ENCODE results near the gene NCOA1.
"Not testable (repeated sequence)": the region's sequence is repeated elsewhere in the genome, so short reads cannot be mapped to it uniquely, and the experiment has no call there.

NCOA1 gene

GRCh38 chr2:24783641-24784040 lies 292.6 kb downstream of the NCOA1 start:
- Histone ChIP-seq H3K27me3 (ENCODE audit: control insufficient read depth, insufficient read depth, low read length, poor library complexity, severe bottlenecking) (no peaks in the 10 kb centered on the region), H3K27ac (ENCODE audit: insufficient read depth, low read depth, low read length, poor library complexity, severe bottlenecking) (no peak overlapping the region), H3K4me3 (ENCODE audit: insufficient read depth, low read depth, low read length) (no peak overlapping the region), H3K4me1 (ENCODE audit: control insufficient read depth, insufficient read depth, low read length) (no peaks in the 10 kb centered on the region), H3K9me3 (ENCODE audit: control insufficient read depth, low read length) (no peaks in the 10 kb centered on the region), H3K36me3 (ENCODE audit: control insufficient read depth, insufficient read depth, low read length) (no peaks in the 10 kb centered on the region)
- 92 to 96% methylated on average over 3 of the region's 3 CpGs for WGBS, 2 experiments

DNA sequence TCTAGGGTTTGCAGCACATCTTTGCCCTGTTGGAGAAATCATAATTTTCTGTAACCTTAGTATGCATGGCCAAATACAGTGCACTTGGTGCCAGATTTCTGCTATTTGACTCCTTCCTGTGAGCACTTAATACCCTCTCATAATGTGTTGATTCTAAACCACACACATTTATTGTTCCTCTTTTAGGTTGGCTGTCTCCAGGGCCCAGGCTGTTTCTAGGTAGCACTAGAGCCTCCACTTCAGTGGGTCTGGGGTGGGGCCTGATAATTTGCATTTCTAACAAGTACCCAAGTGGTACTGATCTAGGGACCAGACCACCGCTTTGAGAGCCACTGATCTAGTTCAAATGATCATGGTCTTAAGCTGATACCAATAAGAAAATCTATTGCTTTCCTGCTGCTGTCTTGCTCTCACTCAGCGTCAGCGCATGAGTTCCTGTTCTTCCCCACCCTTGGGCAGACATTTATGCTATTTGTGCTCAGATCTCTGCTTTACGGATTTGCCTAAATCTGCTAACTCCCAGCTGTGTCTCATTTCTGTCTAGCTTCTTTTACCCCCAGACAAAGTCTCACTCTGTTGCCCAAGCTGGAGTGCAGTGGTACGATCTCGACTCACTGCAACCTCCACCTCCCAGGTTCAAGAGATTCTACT lies 294.7 kb downstream of the NCOA1 start:
- H3K27ac ChIP-seq (ENCODE audit: insufficient read depth, low read depth, low read length, poor library complexity, severe bottlenecking): no peak overlapping the region
- H3K4me1 ChIP-seq (ENCODE audit: control insufficient read depth, insufficient read depth, low read length): no peaks in the 10 kb centered on the region
- 90 to 95% methylated on average over 6 of the region's 6 CpGs for WGBS, 2 experiments

DNA sequence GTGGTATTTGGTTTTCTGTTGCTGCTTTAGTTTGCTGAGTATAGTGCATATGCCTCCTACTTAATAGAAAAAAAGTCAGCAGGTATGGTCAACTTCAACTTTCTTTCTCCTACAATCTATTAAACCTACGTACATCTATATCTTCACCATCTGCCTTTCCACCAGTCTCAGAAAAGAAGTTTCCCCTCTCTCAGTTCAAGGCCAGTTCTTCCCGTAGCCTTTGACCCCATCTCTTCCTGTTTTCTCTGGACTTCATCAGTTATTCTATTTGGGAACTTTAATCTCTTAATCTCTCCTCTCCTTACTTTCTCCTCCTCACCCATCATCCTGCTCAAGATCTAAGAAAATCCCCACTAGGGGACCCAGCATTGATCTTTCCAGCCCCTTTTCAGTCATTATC lies 296.5 kb downstream of the NCOA1 start:
- WGBS, 2 experiments: 88 to 91% methylated on average over 2 of the region's 2 CpGs

More for the DNA sequence above, 294.7 kb downstream of the NCOA1 start:
- Histone ChIP-seq H3K36me3 (ENCODE audit: control insufficient read depth, insufficient read depth, low read length) (no peaks in the 10 kb centered on the region), H3K9me3 (ENCODE audit: control insufficient read depth, low read length) (no peaks in the 10 kb centered on the region), H3K27me3 (ENCODE audit: control insufficient read depth, insufficient read depth, low read length, poor library complexity, severe bottlenecking) (no peaks in the 10 kb centered on the region), H3K4me3 (ENCODE audit: insufficient read depth, low read depth, low read length) (no peak overlapping the region)

DNA sequence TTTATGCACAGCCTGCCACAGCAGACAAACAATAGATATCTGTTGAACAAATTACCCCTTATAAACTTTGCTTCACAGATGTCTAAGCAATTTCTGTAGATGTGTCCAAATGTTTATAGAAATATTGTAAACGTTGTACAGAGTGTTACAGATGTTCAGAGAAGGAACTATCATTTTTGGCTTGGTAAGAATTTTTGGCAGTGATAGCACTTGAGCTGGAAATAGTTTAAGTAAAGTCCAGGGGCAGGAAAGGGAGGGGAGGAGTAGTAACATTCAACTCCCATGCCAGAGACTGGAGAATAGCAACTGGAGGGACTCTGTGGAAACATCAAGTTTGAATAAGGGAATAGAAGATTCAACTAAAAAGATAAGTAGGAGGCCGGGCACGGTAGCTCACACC lies 297.8 kb downstream of the NCOA1 start:
- 92% methylated on average over 3 of the region's 3 CpGs for WGBS, 2 experiments
- peaks cover 13% of the 10 kb centered on the region for H3K4me1 ChIP-seq (ENCODE audit: control insufficient read depth, insufficient read depth, low read length)

More for the DNA sequence above, 296.5 kb downstream of the NCOA1 start:
- no peaks in the 10 kb centered on the region for H3K9me3 ChIP-seq (ENCODE audit: control insufficient read depth, low read length)
- no peak overlapping the region for H3K4me3 ChIP-seq (ENCODE audit: insufficient read depth, low read depth, low read length)
- no peaks in the 10 kb centered on the region for H3K27me3 ChIP-seq (ENCODE audit: control insufficient read depth, insufficient read depth, low read length, poor library complexity, severe bottlenecking)
- no peaks in the 10 kb centered on the region for H3K36me3 ChIP-seq (ENCODE audit: control insufficient read depth, insufficient read depth, low read length)
- peaks cover 13% of the 10 kb centered on the region for H3K4me1 ChIP-seq (ENCODE audit: control insufficient read depth, insufficient read depth, low read length)
- H3K27ac ChIP-seq (ENCODE audit: insufficient read depth, low read depth, low read length, poor library complexity, severe bottlenecking): no peak overlapping the region

DNA sequence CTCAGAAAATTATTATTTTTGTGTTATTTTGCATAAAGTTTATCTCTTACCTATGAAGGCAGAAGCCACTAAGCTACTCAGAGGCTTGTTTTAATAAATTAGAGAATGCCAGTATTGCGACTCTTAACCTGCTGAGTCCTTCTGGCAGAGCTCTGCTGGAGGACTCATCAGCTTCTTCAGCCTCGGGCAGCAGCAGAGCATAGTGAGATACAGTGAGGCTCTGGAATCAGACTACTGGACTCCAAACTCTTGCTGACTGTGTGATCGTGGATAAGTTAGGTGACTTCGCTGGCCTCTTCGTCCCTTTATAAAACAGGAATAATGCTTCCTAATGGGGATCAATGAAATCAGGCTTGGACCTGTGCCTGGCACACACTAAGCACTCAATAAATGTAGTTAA lies 300.4 kb downstream of the NCOA1 start:
- no peak overlapping the region for H3K4me3 ChIP-seq (ENCODE audit: insufficient read depth, low read depth, low read length)
- H3K9me3 ChIP-seq (ENCODE audit: control insufficient read depth, low read length): no peaks in the 10 kb centered on the region
- H3K27ac ChIP-seq (ENCODE audit: insufficient read depth, low read depth, low read length, poor library complexity, severe bottlenecking): no peak overlapping the region
- no peaks in the 10 kb centered on the region for H3K36me3 ChIP-seq (ENCODE audit: control insufficient read depth, insufficient read depth, low read length)
- H3K4me1 ChIP-seq (ENCODE audit: control insufficient read depth, insufficient read depth, low read length): peaks cover 19% of the 10 kb centered on the region
- H3K27me3 ChIP-seq (ENCODE audit: control insufficient read depth, insufficient read depth, low read length, poor library complexity, severe bottlenecking): no peaks in the 10 kb centered on the region
- WGBS, 2 experiments: 90 to 94% methylated on average over 5 of the region's 5 CpGs

More for the DNA sequence above, 297.8 kb downstream of the NCOA1 start:
- Histone ChIP-seq H3K36me3 (ENCODE audit: control insufficient read depth, insufficient read depth, low read length) (no peaks in the 10 kb centered on the region), H3K27ac (ENCODE audit: insufficient read depth, low read depth, low read length, poor library complexity, severe bottlenecking) (no peak overlapping the region), H3K27me3 (ENCODE audit: control insufficient read depth, insufficient read depth, low read length, poor library complexity, severe bottlenecking) (no peaks in the 10 kb centered on the region), H3K4me3 (ENCODE audit: insufficient read depth, low read depth, low read length) (no peak overlapping the region), H3K9me3 (ENCODE audit: control insufficient read depth, low read length) (no peaks in the 10 kb centered on the region)

GRCh38 chr2:24792542-24792873 lies 301.5 kb downstream of the NCOA1 start:
- Histone ChIP-seq H3K27ac (ENCODE audit: insufficient read depth, low read depth, low read length, poor library complexity, severe bottlenecking) (peak overlapping the region; percentile 98), H3K4me1 (ENCODE audit: control insufficient read depth, insufficient read depth, low read length) (peaks cover 19% of the 10 kb centered on the region), H3K4me3 (ENCODE audit: insufficient read depth, low read depth, low read length) (peak overlapping the region; percentile 96), H3K36me3 (ENCODE audit: control insufficient read depth, insufficient read depth, low read length) (peaks cover 8% of the 10 kb centered on the region), H3K27me3 (ENCODE audit: control insufficient read depth, insufficient read depth, low read length, poor library complexity, severe bottlenecking) (no peaks in the 10 kb centered on the region), H3K9me3 (ENCODE audit: control insufficient read depth, low read length) (no peaks in the 10 kb centered on the region)
- 6 to 8% methylated on average over 6 of the region's 6 CpGs for WGBS, 2 experiments

DNA sequence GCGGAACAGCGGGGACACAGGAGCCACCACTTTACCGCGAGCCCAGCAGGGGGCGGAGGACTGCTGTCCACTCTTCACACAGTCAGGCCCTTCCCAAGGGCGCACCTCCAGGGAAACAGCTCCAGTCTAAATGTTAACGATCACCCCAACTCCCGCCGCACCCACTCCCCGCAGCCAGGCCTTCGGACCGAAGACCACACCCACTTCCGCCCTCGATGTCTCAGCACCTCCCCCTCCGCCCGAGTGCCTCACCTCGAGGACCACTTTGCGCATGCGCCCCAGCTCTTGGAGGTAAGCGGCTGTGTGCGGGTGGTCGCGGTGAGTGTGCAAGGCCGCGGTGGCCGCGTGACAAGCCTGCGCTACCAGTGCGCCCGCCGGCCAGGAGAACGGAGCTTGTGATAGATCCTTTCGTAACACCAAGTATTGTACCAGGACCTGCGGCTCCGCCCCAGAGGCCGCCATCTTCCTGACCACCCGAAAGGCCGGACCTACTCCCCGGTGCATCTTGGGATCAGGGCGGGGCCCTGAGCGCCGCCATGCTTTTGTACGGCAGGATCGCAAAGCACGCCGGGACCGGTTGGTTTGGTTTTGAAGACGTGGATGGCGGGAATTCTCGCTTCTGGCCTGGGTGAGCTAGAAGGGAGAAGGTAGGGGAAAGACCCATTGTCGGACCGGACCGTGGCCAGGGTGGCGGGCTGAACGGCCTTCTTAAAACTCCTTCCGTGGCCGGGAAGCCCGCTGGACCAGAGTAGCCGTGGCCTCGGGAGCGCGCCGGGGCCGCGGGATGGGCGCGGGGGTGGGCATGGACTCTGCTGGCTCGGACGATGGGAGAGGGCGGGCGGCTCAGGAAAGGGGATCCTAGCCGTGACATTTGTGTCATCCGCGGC lies 302.1 kb downstream of the NCOA1 start, which contains the start of the genes CENPO and PTRHD1:
TSS of gene CENPO (plus strand) at position 552 of the 887 bp plus-strand sequence. CDS start 495 bp downstream, outside the sequence.
TSS of gene PTRHD1 (minus strand) at position 518 of the 887 bp plus-strand sequence. CDS start at position 504, 14 bp downstream.
- Histone ChIP-seq H3K4me3 (ENCODE audit: insufficient read depth, low read depth, low read length) (peak within 1 kb of the TSS; percentile 96), H3K27ac (ENCODE audit: insufficient read depth, low read depth, low read length, poor library complexity, severe bottlenecking) (peak within 1 kb of the TSS; percentile 98), H3K36me3 (ENCODE audit: control insufficient read depth, insufficient read depth, low read length) (peaks cover 15% of the 10 kb centered on the region), H3K4me1 (ENCODE audit: control insufficient read depth, insufficient read depth, low read length) (peaks cover 19% of the 10 kb centered on the region), H3K9me3 (ENCODE audit: control insufficient read depth, low read length) (no peaks in the 10 kb centered on the region), H3K27me3 (ENCODE audit: control insufficient read depth, insufficient read depth, low read length, poor library complexity, severe bottlenecking) (no peaks in the 10 kb centered on the region)
- WGBS, 2 experiments: 0 to 1% methylated on average over 74 of the region's 74 CpGs

GRCh38 chr2:24793761-24794435 lies 302.8 kb downstream of the NCOA1 start:
- no peaks in the 10 kb centered on the region for H3K9me3 ChIP-seq (ENCODE audit: control insufficient read depth, low read length)
- no peaks in the 10 kb centered on the region for H3K27me3 ChIP-seq (ENCODE audit: control insufficient read depth, insufficient read depth, low read length, poor library complexity, severe bottlenecking)
- peaks cover 19% of the 10 kb centered on the region for H3K4me1 ChIP-seq (ENCODE audit: control insufficient read depth, insufficient read depth, low read length)
- H3K4me3 ChIP-seq (ENCODE audit: insufficient read depth, low read depth, low read length): peak overlapping the region; percentile 96
- 1 to 2% methylated on average over 14 of the region's 14 CpGs for WGBS, 2 experiments
- H3K36me3 ChIP-seq (ENCODE audit: control insufficient read depth, insufficient read depth, low read length): peaks cover 15% of the 10 kb centered on the region
- H3K27ac ChIP-seq (ENCODE audit: insufficient read depth, low read depth, low read length, poor library complexity, severe bottlenecking): peak overlapping the region; percentile 98

DNA sequence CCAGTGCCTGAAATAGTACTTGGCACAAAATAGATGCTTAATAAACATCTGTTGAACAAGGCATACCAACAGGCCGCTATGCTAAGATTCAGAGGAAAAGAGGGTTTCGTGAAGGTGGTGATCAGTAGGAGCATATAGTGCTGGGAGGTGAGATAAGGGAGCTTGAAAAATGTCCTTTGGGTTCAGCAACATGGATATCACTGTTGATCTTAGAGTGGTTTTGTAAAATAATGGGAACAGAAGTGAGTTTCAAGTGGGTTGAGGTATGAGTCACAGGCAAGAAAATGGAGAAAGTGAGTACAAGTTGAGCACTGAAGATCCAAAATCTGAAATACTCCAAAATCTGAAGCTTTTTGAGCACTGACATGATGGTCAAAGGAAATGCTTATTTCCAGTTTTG lies 306.6 kb downstream of the NCOA1 start:
- peaks cover 21% of the 10 kb centered on the region for H3K36me3 ChIP-seq (ENCODE audit: control insufficient read depth, insufficient read depth, low read length)
- H3K4me1 ChIP-seq (ENCODE audit: control insufficient read depth, insufficient read depth, low read length): peaks cover 6% of the 10 kb centered on the region
- 96 to 97% methylated on average over 2 of the region's 2 CpGs for WGBS, 2 experiments

DNA sequence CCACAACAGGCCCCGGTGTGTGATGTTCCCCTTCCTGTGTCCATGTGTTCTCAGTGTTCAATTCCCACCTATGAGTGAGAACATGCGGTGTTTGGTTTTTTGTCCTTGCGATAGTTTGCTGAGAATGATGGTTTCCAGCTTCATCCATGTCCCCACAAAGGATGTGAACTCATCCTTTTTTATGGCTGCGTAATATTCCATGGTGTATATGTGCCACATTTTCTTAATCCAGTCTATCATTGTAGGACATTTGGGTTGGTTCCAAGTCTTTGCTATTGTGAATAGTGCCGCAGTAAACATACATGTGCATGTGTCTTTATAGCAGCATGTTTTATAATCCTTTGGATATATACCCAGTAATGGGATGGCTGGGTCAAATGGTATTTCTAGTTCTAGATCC lies 309.4 kb downstream of the NCOA1 start:
- not testable (repeated sequence) for H3K9me3 ChIP-seq (ENCODE audit: control insufficient read depth, low read length); H3K4me3 ChIP-seq (ENCODE audit: insufficient read depth, low read depth, low read length); H3K4me1 ChIP-seq (ENCODE audit: control insufficient read depth, insufficient read depth, low read length); H3K27me3 ChIP-seq (ENCODE audit: control insufficient read depth, insufficient read depth, low read length, poor library complexity, severe bottlenecking); H3K27ac ChIP-seq (ENCODE audit: insufficient read depth, low read depth, low read length, poor library complexity, severe bottlenecking)
- peaks cover 21% of the 10 kb centered on the region for H3K36me3 ChIP-seq (ENCODE audit: control insufficient read depth, insufficient read depth, low read length)
- 80 to 89% methylated on average over 4 of the region's 5 CpGs for WGBS, 2 experiments

More for the DNA sequence above, 306.6 kb downstream of the NCOA1 start:
- no peaks in the 10 kb centered on the region for H3K27me3 ChIP-seq (ENCODE audit: control insufficient read depth, insufficient read depth, low read length, poor library complexity, severe bottlenecking)
- no peaks in the 10 kb centered on the region for H3K9me3 ChIP-seq (ENCODE audit: control insufficient read depth, low read length)
- no peak overlapping the region for H3K4me3 ChIP-seq (ENCODE audit: insufficient read depth, low read depth, low read length)
- H3K27ac ChIP-seq (ENCODE audit: insufficient read depth, low read depth, low read length, poor library complexity, severe bottlenecking): no peak overlapping the region

All from ectodermal cell (in vitro differentiated cells).